ENCODE results near the gene QTRT2.

QTRT2 gene

DNA sequence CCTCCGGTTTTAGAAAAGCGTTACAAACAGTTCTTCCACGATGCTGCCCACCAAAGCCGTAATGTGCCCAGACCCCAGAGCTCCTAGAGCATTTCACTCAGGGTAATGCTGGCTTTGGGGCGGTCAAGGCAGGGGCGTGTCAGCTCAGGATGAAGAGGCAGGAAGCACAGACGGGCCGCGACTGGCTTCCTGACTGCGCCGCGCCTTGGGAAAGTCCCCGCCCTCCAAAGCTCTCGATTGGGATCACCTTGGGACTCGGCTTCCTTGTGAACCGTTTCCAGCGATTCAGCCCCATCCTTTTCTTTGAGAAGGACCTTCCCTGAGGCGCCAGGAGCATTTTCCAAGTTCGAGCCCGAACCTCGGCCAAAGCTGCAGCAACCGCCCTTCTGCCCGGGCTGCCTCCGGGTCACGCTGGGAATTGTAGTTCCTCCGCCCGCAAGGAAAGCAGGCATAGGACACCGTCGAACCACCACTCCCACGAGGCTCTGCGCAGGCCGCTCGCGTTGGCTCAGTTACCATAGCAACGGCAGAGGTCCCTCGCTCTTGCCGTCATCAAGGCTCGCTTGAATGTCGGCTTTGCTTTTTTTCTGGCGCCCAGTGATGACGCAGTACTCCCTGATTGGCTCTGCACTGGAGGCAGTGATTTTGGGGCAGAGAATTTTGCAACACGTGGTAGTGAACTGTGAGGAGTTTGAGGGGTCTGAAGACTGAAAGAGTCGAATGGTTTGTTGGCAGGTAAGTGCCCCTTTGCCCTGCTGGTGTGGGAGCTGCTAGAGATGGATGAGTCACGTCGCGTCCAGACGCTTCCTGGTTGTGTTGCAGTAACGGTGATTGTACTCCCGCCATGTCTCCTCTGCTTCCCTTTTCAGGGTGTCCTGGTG lies at the start of gene QTRT2, which contains the start of gene CCDC191:
QTRT2 (plus strand) TSS at position 608 of the 881 bp plus-strand sequence. CDS start 8,521 bp downstream, outside the sequence.
CCDC191 (minus strand) TSS at position 397 of the 881 bp plus-strand sequence; CDS start at position 337, 60 bp downstream.
- peak; percentile 99 for DNase-seq (ENCODE audit: low spot score)

DNA sequence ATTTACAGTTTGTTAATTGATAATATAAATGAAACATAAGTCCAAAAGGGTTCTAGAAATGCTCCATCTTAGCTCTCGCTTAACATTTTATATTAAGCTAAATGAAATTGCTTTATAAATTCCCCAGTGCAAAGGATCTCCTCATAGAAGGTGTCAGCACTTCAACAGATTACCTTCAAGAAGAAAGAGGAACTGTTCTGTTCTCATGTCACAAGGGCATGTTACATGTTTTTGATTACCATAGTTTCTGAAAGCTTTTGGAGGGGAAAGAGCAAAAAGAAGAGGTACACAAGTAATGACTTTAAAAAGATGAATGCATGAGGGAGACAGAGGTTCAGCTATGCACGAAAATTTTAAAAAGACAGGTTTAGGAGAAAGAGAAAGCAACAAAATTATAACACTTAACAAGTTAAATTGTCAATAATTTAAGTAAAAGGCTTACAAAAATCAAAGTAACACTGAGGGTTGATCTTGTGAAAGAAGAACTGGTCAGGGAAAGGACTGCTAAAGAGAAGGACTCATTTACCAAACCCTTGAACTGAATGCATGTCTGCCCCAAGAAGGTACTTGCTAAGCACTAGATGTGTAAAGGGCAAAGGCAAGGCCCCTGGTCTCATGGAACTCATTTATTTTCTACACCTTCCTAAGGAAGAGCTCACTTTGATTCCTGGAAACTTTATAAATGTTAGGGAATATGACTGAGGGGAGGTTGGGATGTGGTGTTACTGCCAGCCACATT lies 45.3 kb upstream of the QTRT2 start:
- DNase-seq (ENCODE audit: low spot score): no peak

DNA sequence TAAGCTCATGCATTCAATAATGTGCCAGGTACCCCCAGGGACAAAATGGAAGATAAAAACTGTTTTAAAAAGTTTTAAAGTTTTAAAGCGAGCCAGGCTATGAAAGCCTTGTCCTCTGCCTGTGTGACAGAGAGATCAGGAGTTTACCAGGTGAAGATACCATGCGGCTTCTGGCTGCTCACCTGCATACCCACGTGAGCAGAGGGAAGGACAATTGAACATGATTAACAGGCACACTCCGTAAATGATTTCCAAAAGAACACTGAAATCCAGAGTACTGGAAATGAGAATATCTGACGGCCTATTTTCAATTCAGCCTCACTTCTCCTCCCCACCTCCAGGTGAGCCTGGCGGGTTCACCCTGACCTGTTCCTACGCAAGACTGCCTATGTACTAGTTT lies 42.3 kb upstream of the QTRT2 start:
- DNase-seq (ENCODE audit: low spot score): no peak

DNA sequence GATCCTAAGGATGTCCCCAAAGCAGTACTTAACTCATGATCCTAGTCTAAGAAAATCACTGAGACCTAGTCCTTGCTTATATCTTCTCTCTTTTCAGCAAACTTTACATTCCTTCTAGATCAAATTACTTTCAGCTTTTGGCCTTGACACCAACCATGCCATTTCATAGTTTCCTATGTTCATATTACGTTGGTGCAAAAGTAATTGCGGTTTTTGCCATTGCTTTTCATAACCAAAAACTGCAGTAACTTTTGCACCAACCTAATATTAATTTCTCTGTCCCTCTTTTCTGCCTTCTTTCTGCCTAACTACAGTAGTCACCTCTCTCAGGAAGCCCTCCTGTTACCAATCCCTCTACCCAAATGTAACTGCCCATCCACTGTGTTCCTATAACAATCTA lies 37.1 kb upstream of the QTRT2 start:
- DNase-seq (ENCODE audit: low spot score): no peak

DNA sequence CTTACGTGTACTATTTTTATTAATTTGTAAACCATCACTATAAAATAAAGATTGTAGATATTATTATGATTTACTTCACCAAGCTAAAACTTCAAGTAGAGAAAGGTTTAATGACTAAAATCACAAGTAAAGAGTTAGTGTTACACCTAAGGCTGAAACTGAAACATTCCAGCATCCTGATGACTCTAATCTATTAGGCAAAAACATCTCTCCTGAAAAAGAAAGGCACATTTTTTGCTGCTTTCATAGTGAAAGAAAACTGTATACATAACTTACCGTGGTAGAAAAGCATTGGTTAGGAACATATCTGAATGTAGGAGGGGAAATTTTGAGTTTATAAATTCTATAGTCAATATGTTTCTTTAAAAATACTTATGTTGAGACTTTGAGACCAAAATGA lies 35.6 kb upstream of the QTRT2 start:
- no peak for DNase-seq (ENCODE audit: low spot score)

DNA sequence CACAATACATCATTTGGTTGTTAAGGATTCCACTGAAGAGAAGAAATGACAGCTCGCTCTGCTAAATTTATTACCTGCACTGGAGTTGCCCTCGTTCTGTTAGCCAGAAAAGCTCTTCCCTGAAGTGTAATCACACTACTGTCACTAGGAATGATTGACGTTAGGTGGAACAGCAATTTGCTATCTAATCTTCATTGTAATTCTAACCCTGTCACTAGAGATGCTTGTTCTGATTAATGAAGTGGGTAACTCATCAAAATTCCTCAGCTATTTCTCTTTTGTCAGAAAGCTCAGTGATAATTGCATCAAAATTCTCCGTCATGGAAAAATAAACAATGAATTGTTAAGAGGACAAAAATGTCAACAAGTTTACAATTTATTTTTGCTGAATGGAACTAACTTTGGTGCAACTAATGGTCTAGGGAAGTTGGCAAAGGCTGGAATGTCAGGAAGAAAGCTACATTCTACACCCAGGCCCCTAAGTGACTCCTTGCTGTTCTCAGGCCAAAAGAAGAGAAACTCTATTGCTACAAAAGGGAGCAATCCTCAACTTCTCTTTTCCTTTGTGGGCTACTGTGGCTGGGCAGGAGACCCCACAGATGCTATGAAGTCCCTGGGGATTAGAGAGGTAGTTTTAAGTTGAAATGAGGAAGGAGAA lies 34.3 kb upstream of the QTRT2 start:
- no peak for DNase-seq (ENCODE audit: low spot score)

DNA sequence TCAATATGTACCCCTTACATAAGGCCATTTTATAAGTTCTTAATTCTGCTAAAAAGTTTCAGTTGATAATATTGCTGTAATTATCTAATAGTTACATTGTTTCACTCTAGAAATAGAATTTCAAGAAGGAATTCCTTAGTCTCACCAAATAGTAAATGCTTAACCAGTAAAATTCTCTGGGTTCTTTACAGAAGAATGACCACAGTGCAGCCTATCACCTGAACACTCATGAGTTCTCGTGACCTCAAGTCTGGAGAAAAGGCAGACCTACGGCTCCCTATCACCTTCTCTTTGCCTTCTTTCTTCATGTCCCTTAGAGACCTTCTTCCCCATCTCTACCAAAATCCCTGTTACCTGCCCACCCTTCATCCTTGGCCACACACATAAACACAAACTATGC lies 31.1 kb upstream of the QTRT2 start:
- DNase-seq (ENCODE audit: low spot score): no peak

DNA sequence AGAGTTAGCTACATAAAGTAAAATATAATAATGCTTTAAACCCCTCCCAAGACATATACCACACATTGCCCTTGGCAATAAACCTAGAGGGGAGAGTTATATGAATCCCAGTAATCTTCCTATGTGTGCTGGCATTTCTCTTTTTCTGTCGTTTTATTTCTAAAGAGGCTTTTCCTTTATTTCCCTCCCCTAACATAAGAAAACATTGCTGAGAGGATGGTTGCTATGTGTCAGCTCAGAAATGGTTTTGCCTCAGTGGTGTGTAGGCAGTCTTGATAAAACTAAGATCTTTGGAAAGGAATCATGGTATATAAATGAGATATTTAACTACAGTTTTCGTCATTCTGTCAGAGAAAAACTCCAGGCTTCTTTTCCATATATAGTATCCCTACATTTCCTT lies 30.2 kb upstream of the QTRT2 start:
- no peak for DNase-seq (ENCODE audit: low spot score)

DNA sequence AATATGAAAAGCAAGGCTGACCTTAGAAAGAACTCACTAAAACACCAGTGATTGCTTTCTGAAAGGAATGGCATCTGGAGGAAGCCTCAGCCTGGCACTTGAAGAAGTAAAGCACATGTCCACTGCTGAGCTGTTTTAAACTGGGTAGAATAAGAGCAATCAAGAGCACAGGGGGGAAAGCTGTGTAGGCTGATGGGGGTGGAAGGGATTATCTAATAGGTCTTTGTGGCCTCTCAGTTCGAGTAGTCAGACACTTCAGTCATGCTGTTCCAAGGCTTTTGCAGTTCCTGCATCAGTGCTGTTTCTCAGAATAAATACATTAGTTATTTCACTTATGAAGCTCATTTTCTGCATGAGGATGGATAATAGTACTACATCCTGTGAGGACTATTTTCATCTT lies 22.8 kb upstream of the QTRT2 start:
- DNase-seq (ENCODE audit: low spot score): no peak

DNA sequence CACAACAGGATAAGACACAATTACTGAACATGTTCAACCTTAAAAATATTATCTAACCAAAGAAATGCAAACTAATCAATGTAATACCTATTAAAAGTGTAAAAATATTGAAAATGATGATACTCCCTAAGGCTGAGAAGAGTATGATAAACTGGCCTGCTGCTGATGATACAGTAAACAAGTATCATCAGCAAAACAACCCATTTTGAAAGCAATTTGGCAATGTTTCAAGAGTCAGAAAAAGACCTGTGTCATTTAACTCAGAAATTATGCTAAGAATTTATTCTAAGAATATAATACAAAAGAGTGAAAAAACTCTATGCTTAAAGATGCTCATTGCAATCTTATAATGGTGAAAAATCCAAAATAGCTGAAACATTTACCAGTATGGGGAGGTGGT lies 22.3 kb upstream of the QTRT2 start:
- no peak for DNase-seq (ENCODE audit: low spot score)

DNA sequence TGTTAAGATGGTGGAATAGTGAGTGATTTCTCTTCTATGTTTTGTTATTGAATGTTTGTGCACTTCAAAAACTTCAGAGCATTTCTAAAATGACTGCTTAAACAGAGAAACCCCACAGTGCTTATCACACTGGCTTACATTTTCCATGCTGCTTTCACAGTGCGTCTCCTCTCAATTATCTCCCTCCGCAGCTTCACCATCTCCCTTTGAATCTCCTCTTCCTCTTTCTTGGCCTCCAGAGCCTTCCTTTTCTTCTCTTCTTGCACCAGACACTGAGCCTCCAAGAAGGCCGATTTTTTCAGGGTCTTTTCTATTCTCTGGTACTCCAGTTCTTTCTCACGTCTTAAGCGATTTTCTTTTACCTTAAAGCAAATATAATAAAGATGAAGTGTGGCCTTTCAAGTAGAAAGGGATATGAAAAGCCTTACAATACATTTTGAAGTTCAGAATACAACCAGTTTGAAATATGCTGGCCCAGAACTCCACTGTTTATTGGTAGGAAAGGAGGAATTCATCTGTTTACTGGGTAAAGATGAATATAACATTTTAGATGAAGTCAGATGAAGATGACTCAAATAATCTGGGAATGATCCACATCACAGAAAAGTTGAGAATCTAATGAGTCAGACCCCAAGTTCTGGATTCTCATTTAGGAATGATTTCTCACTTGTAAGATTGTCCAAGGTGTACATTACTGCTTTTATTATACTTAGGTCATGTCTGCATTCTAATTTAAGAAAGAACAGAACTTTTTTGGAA lies 21.6 kb upstream of the QTRT2 start:
- no peak for DNase-seq (ENCODE audit: low spot score)

DNA sequence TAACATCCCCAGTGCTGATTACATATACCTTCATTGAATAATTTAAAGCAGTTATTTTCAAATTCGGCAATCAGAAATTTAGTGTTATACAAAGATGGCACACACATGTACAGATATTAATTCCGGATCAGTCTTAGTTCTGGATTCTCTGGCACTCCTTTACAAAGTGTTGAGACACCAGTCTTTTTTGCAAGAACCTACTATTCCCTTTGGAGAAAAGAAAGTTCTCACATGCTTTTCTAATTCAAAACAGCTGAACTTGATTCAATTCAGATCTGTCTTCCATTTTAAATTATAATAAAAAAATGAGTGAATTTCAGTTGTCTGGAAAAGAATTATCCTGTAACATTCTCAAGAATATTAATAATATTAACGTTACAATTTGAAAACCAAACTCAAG lies 20.6 kb upstream of the QTRT2 start:
- DNase-seq (ENCODE audit: low spot score): no peak

DNA sequence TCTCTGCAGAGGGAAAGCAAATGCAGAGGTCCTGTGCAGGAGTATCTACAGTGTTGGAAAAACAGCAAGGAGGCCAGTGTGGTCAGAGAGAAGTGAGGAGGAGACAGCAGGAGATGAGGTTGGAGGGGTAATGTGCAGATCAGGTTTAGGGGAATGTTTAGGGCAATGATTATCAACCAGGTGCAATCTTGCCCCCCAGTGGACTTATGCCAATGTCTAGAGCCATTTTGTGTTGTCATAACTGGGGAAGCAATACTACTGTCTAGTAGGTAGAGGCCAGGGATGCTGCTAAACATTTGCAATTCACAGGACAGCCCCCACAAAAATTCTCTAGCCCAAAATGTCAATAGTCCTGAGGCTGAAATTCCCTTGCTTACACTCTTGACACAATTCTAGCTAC lies 13.3 kb upstream of the QTRT2 start:
- no peak for DNase-seq (ENCODE audit: low spot score)

DNA sequence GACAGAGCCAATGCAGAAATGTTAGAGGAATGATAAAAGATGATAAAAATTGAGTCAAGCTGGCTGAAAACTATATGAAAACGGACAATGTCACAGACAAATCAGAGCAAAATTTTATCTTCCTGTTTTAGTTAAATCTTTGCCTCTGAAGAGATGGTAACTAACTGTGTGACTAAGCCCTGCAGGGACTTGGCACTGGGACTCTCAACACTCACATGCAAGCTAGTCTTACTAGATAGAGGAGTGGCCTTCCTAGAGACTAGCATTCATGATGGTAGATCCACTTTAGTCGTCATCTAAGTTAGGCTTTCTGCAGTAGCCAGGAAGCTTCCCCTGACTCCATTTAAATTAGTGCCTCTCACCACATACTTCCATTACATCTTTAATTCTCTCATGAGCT lies 4.3 kb upstream of the QTRT2 start:
- no peak for DNase-seq (ENCODE audit: low spot score)

DNA sequence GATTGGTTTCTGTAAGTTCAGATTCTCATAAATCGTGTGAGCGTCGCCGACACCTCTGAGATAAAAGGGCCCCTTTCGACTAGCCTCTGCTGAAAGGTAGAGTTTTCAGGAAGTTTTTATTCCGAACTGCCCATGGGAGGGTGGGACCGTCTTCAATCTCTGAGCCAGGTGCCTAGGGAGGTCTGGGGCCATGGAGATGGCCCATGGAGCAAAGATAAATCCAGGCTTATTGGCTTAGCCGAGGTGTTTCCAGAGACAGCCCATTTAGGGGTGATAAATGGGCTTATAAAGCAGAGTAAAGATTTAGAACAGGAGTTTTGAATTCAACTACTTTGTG lies 442 bp downstream of the QTRT2 start:
- DNase-seq (ENCODE audit: low spot score): no peak

DNA sequence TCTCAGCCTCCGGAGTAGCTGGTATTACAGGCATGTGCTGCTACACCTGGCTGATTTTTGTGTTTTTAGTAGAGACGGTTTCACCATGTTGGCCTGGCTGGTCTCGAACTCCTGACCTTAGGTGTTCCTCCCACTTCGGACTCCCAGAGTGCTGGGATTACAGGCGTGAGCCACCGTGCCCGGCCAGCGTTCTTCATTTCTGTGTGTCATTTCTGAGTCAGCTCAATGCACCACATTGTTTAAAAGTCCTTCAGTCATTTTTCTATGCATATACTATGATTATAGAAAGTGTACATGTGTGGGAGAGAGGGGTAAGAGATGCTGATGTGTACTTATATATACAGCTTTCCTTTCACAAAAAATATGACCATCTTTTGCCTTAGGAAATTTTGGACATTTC lies 2.1 kb downstream of the QTRT2 start:
- no peak for DNase-seq (ENCODE audit: low spot score)

DNA sequence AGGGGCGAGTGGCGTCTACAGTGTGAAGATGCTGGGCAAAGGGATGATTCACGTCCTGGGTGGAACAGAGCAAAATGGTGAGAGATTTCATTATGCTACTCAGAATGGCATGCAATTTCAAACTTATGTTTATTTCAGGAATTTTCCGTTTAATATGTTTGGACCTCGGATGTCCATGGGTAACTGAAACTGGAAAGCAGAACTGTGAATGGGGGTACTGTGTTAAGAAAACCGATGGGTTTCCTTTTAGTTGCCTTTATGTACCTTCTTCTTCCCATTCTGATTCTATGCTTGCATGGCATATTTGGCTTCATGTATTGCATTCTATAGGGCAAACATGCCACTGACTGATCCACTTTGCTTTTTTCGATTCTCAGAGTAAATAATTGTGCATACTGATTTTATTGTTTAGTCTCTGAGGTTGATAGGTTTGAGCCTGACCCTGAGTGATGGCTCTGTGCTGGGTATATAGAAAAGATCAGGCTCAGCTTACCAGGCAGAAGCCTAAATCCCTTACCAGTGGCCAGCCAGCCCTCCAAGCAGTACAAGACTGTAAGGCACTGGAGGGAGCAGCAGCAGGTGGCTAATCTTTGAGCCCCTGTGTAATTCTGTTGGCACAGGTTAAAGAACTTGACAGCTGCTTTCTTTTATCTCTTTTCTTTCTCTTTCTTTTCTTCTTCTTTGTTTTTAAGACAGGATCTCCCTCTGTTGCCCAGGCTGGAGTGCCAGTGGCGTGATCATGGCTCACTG lies 4.5 kb downstream of the QTRT2 start:
- DNase-seq (ENCODE audit: low spot score): no peak

DNA sequence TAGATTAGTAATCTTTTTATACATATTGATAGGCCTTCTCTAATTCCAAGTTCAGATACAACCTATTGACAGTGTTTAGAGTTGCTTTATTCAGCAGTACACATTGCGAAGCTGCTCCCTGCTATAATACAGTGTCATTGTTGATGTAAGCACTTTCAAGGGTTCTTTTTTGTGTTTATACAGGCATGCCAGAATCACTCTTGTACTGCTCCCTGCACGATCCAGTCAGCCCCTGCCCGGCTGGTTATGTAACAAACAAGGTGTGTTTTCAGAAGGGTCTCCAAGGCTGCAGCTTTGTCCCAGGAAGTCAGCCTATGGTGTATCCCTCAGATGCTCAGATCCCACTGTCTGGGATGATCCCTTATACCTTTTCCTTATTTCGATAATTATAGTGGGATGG lies 11.3 kb downstream of the QTRT2 start:
- no peak for DNase-seq (ENCODE audit: low spot score)

DNA sequence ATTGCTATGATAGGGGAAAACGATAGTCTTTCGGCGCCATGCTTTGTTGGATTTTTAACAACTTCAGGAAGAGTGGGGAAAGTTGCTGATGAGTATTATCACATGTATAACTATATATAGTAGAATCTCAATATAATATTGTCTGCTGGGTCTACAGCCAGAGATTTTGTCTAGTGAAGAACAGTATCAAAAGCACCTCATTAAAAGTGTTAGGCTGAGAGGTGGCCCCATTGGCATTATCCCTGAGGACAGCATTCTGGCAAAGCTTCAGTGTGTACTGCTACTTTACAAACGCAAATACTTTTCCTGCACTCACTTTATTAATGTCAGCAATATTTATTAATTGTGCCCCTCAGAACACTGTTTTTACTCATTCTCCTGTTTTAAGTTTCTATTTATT lies 11.8 kb downstream of the QTRT2 start:
- no peak for DNase-seq (ENCODE audit: low spot score)

DNA sequence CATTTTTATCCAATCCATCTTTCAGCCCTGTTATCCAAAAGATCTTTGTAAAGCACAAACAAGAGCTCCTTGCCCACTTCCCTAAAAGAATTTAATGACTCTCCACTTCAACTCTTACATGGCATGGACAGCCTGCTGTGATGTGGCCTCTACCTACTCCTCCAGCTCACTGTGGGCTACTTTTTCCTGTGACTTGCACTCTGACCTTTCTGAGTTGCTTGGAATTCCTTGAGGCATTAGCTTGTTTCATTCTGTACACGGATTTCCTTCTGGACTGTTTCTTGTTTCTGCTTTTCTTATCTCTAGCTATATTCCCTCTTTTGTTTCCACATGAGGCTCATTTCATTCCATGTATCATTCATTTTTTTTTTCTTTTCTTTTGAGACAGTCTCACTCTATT lies 15.2 kb downstream of the QTRT2 start:
- no peak for DNase-seq (ENCODE audit: low spot score)

DNA sequence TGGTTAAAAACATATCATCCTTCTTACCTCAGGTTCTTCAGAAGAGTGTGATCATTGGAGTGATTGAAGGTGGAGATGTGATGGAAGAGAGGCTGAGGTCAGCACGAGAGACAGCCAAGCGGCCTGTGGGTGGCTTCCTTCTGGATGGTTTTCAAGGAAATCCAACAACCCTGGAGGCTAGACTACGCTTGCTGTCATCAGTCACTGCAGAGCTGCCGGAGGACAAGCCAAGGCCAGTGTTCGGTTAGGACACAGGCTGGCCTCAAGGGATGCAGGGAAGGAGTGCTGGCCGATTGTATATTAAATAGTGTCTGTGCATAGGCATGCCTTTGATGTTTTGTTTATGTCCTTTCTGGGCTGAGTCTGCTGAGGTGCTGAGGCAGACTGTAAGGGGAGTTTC lies 20.2 kb downstream of the QTRT2 start:
- no peak for DNase-seq (ENCODE audit: low spot score)

DNA sequence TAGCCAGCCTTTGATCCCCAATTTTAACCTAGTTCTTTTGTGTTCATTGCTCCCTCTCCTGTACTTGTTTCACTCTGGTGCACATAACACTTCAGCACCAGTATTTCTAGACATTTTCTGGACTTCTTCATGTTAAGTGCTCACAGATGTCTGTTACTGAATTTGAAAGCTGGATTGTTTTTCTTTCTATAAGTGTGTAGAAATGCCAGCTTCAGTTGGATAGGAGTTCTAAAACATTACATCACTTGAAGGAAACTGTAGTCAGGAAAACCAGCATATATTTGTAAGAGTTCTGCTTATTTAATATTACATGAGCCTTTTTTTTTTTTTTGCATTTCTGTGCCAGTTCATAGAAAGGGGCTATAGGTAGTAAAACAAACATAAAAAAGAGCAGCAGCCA lies 21.6 kb downstream of the QTRT2 start:
- no peak for DNase-seq (ENCODE audit: low spot score)
